Activated naive CD8-positive, alpha-beta T cell treated with anti-CD3 and anti-CD28 coated beads for 36 hours (primary cell): ENCODE measurements around the gene MTHFS. TPM values are rescaled to one million over a fixed set of nuclear protein-coding genes. Genes with fewer than 3 reads are reported as not detected.
"Not testable (repeated sequence)": the region's sequence is repeated elsewhere in the genome, so short reads cannot be mapped to it uniquely, and the experiment has no call there.

ENCODE experiments used
- DNase-seq: peaks from one replicate; pipeline ENCODE4 v3.0.0; 2021
- H3K27ac Mint-ChIP-seq: one replicate; pipeline ENCODE4 v1.8.0; 2022; ENCODE audit warnings: mild to moderate bottlenecking, moderate library complexity, mixed read lengths
- H3K27me3 Mint-ChIP-seq: one replicate; pipeline ENCODE4 v1.8.0; 2022; ENCODE audit warnings: mild to moderate bottlenecking, mixed read lengths
- H3K36me3 Mint-ChIP-seq: one replicate; pipeline ENCODE4 v1.8.0; 2021; ENCODE audit warnings: mild to moderate bottlenecking, mixed read lengths
- H3K4me1 Mint-ChIP-seq: one replicate; pipeline ENCODE4 v1.8.0; 2021; ENCODE audit warnings: mixed read lengths
- H3K4me3 Mint-ChIP-seq: one replicate; pipeline ENCODE4 v1.8.0; 2022; ENCODE audit warnings: mild to moderate bottlenecking, moderate library complexity, mixed read lengths
- H3K9me3 Mint-ChIP-seq: one replicate; pipeline ENCODE4 v1.8.0; 2022; ENCODE audit warnings: mixed read lengths
- total RNA-seq, 2 experiments: library from RNA; stranded (reverse); gene quantifications; one replicate each; pipeline ENCODE4 v1.2.3, GENCODE V29; 2021

MTHFS gene
- total RNA-seq, 2 experiments from 2014 or later, result 33.3 to 33.7 TPM

DNA sequence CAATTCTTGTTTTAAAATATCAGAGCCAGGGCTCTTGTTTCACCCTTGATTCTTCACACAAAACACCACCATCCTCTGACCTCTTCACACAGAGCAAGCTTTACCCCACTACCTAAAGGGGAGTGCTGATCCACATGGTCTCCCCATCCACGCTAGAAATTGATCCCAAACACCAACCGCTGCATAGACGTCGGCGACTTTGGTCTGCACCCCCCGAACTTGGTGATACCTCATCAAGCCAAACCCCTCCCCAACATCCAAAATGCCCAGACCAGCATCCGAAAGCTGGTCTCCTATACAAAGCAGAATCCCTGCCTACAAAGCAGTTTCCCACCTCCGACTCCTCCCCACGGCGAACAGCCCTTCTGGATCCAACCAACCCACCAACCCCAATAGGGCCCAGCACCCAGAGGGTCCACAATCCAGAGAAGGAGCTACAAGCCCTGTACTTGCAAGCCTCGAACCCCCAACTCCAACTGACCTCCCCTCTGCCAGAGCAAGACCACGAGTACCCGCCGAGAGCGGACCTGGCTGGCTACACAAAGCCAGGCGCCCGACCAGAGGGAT, 25.8 kb upstream of the MTHFS start:
- no peak for DNase-seq
- peak overlapping the region; percentile 95 for H3K27ac Mint-ChIP-seq
- peaks cover 60% of the 10 kb centered on the region for H3K36me3 Mint-ChIP-seq
- H3K4me1 Mint-ChIP-seq, result peaks cover 20% of the 10 kb centered on the region
- H3K4me3 Mint-ChIP-seq, result peak overlapping the region; percentile 88
- peaks cover 27% of the 10 kb centered on the region for H3K9me3 Mint-ChIP-seq
- H3K27me3 Mint-ChIP-seq, result no peaks in the 10 kb centered on the region

DNA sequence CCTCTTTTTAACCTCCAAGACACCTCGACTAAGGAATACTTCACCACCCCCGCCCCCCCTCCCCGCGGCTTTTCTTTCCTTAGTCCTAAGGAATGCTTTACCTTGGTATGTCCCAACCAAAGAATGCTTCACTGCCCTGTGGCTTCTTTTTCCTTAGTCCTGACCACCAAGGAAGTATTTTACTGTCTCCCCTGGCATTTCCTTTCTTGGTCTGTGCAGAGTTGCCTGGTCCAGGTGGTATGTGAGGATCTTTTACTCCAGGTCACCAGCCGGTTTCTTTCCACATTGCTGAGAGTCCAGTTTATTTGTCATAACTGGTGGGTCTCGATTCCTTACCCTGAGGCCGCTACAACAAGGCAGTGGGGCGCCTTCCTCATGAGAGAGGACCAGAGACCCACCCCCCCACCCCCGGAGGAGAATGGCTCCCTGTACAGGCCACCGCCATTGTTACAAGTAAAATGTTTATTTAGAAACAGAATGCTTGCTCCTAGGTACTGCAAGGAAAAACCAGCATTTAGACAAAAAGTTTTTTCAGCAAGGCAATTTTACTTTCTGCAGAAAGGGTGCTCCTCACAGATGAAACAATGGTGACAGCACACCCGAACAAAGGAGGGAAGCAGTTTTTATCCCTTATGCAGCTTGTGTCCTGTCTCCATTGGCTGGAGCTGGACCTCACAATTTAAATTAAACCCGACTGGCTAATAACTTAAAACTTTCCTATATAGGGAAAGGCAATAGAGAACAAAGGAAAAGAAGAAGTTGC, 23.1 kb upstream of the MTHFS start:
- Mint-ChIP-seq H3K9me3 (peaks cover 49% of the 10 kb centered on the region), H3K27me3 (no peaks in the 10 kb centered on the region), H3K27ac (no peak overlapping the region), H3K36me3 (peaks cover 79% of the 10 kb centered on the region), H3K4me1 (peaks cover 20% of the 10 kb centered on the region), H3K4me3 (no peak overlapping the region)
- no peak for DNase-seq

DNA sequence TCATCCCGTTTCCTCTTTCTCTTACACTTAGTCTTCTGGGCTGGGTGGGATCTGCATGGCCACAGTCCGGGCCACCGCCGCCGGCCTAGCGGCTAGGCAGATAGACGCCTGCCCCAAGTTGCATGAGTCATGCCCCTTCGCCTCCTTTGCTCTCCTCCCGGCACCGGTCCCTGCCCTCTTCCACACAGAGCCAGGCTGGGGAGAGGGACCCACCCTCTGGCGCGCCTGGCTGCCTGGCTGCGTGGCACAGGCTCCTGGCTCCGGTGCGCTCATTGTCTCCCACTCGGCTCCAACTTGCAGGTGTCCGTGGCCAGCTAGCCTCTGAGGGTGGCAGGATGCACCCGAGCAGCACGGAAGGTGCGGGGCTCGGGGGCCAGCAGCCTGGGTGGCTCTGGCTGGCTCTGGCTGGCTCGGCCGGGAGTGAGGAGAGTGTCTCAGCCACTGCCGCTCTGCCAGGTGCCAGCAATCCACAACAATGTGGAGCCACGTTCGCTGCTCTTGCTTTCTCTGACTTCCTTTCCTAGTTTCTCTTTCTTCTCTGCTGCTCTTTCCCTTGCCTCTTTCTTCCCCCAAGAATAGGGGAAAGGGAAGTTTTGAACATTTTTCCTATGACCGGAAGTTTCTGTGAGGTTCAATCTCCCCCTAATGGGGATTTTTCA, 22.4 kb upstream of the MTHFS start:
- peaks cover 55% of the 10 kb centered on the region for H3K9me3 Mint-ChIP-seq
- H3K4me1 Mint-ChIP-seq, result peaks cover 19% of the 10 kb centered on the region
- no peak overlapping the region for H3K4me3 Mint-ChIP-seq
- no peaks in the 10 kb centered on the region for H3K27me3 Mint-ChIP-seq
- DNase-seq, result no peak
- H3K36me3 Mint-ChIP-seq, result peaks cover 86% of the 10 kb centered on the region
- no peak overlapping the region for H3K27ac Mint-ChIP-seq

DNA sequence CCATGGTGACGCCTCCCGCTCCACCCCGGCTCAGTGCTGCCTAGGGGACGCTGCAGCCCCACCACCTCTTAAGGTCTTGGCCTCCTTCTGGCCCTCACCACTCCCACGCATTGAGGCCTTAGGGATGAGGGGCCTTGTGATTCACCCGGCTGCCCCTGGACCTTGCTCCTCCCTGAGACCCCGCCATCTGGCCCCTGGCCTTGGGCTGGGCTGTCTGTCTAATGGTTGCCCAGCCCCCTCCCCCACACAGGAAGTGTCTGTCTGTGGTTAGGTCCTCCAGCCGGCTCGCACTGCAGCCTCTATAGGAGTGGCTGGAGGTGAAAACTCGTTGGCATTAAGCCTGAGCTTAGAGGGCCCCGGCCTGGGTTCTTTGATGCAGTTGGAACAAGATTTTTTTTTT, 21.5 kb upstream of the MTHFS start:
- no peak overlapping the region for H3K4me3 Mint-ChIP-seq
- DNase-seq, result no peak
- H3K27me3 Mint-ChIP-seq, result no peaks in the 10 kb centered on the region
- H3K4me1 Mint-ChIP-seq, result peaks cover 16% of the 10 kb centered on the region
- H3K27ac Mint-ChIP-seq, result no peak overlapping the region
- peaks cover 90% of the 10 kb centered on the region for H3K36me3 Mint-ChIP-seq
- peaks cover 61% of the 10 kb centered on the region for H3K9me3 Mint-ChIP-seq

DNA sequence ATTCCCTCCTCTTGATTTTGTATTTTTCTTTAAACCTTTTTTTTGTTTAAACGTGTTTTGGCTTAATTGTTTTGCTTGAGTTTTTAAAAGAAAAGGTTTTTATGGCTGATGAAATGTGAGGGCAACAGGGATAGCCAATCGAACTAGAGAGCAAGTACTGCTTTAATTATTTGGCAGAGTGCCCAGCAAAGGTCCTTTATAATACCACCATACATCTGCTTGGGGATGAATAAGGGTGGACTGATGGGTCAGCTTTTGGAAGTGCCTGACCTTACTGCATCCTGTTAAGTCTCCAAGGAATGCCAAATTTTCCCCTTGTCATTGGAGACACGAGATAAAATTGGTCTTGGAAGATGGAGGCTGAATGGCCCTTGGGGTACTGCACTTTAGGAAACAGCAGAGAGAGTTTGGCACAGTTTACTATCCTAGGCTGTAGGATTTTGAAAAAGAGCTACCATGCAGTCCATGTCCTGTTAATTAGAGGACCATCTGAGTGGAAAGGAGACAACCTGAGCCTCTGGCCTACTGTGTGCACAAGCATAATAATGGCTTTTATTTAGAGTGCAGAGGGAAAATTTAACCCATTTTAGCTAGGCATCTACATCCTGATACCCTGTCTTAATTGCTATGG, 19.8 kb upstream of the MTHFS start:
- peaks cover 10% of the 10 kb centered on the region for H3K4me1 Mint-ChIP-seq
- peaks cover 88% of the 10 kb centered on the region for H3K36me3 Mint-ChIP-seq
- no peak for DNase-seq
- H3K27ac Mint-ChIP-seq, result no peak overlapping the region
- H3K4me3 Mint-ChIP-seq, result no peak overlapping the region
- peaks cover 57% of the 10 kb centered on the region for H3K9me3 Mint-ChIP-seq
- H3K27me3 Mint-ChIP-seq, result no peaks in the 10 kb centered on the region

DNA sequence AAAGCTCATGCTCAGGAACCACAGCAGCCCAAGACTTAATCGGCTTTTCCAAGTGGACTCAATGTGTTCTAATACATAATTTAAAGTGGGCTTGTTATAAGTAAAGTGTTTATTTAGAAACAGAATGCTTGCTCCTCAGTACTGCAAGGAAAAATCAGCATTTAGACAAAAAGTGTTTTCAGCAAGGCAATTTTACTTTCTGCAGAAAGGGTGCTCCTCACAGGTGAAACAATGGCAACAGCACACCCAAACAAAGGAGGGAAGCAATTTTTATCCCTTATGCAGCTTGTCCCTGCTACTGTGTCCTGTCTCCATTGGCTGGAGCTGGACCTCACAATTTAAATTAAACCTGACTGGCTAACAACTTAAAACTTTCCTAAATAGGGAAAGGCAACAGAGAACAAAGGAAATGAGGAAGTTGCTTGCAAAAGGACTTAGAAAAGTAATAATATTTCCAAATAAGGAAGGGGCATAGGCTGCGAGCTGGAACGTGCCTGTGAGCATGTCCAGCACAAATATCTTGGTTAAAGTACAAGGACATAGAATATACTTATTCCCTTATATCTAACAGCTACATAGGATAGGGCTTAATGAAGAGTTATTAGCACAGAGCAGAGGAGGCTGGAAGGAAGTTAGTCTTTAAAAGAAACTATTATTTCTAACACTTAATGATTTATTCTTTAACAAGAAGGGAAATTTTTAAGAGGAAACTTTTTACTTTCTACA, 19.1 kb upstream of the MTHFS start:
- not testable (repeated sequence) for DNase-seq

DNA sequence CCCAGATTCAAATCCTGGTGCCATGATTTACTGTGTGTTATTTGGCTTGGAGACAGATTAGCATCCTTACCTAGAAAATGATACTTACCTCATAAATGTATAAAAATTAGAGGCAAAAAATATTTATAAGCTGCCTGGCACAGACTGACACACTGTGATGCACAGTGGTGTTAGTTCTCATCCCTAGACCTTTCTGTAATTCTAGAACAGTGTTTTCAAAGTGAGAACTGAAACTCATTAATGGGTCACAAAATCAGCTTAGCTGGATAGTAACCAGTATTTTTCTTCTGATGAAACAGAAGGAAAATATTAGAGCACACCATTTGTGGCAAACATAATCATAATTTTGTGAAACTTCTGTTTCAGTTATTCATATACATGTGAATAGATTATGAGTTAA, 17.9 kb upstream of the MTHFS start:
- H3K27ac Mint-ChIP-seq, result no peak overlapping the region
- H3K9me3 Mint-ChIP-seq, result peaks cover 57% of the 10 kb centered on the region

More for the DNA sequence above, 19.1 kb upstream of the MTHFS start:
- not testable (repeated sequence) for H3K27me3 Mint-ChIP-seq, H3K4me1 Mint-ChIP-seq, H3K27ac Mint-ChIP-seq, H3K4me3 Mint-ChIP-seq
- H3K36me3 Mint-ChIP-seq, result peaks cover 85% of the 10 kb centered on the region
- peaks cover 53% of the 10 kb centered on the region for H3K9me3 Mint-ChIP-seq

DNA sequence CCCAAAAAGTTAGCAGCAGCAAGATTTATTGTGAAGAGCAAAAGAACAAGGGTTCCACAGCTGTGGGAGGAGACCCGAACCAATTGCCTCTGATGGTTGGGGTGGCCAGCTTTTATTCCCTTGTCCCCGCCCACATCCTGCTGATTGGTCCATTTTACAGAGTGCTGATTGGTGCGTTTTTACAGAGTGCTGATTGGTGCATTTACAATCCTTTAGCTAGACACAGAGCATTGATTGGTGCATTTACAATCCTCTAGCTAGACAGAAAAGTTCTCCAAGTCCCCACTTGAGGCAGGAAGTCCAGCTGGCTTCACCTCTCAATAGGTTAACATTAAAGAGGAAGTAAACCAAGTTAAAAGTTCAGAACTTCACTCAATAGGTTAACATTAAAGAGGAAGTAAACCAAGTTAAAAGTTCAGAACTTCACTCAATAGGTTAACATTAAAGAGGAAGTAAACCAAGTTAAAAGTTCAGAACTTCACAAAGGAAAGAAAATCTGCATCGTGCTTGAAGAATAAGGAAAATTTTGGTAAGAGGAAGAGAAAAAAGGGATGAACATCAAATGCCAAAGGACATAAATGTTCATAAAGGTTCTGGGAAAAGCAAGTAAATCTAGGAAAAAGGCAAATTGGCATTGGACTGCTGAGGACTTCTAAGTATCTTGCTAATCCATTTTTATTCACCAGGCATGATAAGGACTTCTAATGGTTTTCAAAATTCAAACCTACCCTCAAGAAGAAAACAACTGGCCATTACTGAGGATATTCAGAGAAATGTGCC, 12.9 kb upstream of the MTHFS start:
- not testable (repeated sequence) for H3K27me3 Mint-ChIP-seq, H3K4me3 Mint-ChIP-seq, DNase-seq, H3K4me1 Mint-ChIP-seq, H3K27ac Mint-ChIP-seq
- Mint-ChIP-seq H3K9me3 (peaks cover 27% of the 10 kb centered on the region), H3K36me3 (peaks cover 62% of the 10 kb centered on the region)

More for the DNA sequence above, 17.9 kb upstream of the MTHFS start:
- Mint-ChIP-seq H3K27me3 (no peaks in the 10 kb centered on the region), H3K4me1 (peaks cover 8% of the 10 kb centered on the region), H3K4me3 (no peak overlapping the region), H3K36me3 (peaks cover 82% of the 10 kb centered on the region)
- no peak for DNase-seq

DNA sequence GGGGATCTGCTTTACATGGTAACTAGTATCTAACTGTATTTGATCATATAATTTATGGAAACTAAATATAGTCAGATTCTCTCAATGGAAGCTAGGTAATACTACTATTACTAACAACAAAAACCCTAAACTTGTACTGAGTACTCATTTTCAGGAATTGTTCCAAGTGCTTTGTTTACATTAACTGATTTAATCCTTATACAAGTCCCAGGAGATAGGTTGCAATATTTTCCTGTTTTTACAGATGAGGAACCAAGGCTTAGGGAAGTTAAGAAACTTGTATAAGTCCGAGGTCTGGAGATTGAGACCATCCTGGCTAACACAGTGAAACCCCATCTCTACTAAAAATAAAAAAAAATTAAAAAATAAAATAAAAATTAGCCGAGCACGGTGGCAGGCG, 7.5 kb upstream of the MTHFS start:
- Mint-ChIP-seq H3K4me3 (no peak overlapping the region), H3K36me3 (peaks cover 32% of the 10 kb centered on the region)

DNA sequence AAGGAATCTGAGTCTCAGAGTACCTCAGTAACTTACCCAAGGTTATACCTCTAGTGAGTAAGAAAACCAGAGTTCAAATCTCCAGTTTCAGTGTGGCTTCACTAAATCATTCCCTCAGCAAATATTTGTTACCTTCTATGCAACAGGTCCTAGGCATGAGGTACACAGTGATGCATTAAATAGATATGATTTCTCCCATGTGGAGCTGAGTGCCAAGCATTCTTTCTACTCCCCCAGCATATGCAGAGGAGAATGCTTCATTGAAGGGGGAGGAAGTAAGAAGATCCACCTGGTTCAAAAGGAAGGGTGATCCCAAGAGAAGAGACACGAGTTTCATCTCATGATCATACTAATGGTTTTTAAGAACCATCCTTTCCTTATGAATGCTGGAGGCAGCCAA, 6.8 kb upstream of the MTHFS start:
- Mint-ChIP-seq H3K4me1 (peaks cover 20% of the 10 kb centered on the region), H3K36me3 (peaks cover 30% of the 10 kb centered on the region), H3K27ac (no peak overlapping the region), H3K9me3 (no peaks in the 10 kb centered on the region), H3K27me3 (no peaks in the 10 kb centered on the region), H3K4me3 (no peak overlapping the region)
- DNase-seq, result no peak

More for the DNA sequence above, 7.5 kb upstream of the MTHFS start:
- no peak for DNase-seq
- Mint-ChIP-seq H3K27ac (no peak overlapping the region), H3K9me3 (no peaks in the 10 kb centered on the region), H3K27me3 (no peaks in the 10 kb centered on the region), H3K4me1 (peaks cover 18% of the 10 kb centered on the region)

DNA sequence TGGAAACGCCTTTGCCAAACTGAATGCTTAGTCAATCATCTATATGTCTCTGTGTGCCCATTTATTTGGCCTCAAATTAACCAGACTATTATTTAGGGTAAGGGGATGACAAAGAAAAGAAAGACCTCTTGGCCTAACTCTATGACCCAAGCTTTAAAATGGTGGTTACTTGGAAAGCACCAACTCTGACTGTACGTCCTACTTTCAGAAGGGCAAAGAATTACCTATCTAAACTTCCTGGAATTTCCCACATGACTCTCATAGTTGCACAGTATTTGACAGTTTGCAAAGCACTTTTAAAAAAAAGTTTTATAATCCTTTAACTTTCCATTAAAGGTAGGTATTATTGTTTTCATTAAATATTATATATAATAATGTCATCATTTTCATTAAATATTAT, 6.3 kb upstream of the MTHFS start:
- H3K27me3 Mint-ChIP-seq, result no peaks in the 10 kb centered on the region
- no peaks in the 10 kb centered on the region for H3K9me3 Mint-ChIP-seq
- H3K27ac Mint-ChIP-seq, result no peak overlapping the region
- H3K36me3 Mint-ChIP-seq, result peaks cover 30% of the 10 kb centered on the region
- peaks cover 24% of the 10 kb centered on the region for H3K4me1 Mint-ChIP-seq
- no peak for DNase-seq
- H3K4me3 Mint-ChIP-seq, result no peak overlapping the region

DNA sequence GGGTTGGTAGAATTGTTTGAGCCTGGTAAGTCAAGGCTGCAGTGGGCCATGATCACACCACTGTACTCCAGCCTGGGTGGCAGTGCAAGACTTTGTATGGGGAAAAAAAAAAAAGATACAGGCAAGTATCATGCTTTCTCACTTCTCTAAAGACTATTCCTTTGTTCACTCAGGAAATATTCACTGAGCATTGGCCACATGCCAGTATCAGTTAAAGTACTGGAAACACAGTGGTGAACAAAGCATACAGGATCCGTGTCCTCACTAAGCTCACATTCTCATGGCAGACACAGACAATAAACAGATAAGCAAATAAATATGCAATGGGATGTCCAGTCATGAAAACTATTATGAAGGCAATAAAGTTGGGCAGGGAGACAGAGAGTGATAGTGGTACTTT, 5.1 kb upstream of the MTHFS start:
- peaks cover 27% of the 10 kb centered on the region for H3K4me1 Mint-ChIP-seq
- no peak overlapping the region for H3K4me3 Mint-ChIP-seq
- no peaks in the 10 kb centered on the region for H3K27me3 Mint-ChIP-seq
- no peak for DNase-seq
- no peak overlapping the region for H3K27ac Mint-ChIP-seq
- peaks cover 26% of the 10 kb centered on the region for H3K36me3 Mint-ChIP-seq
- no peaks in the 10 kb centered on the region for H3K9me3 Mint-ChIP-seq

DNA sequence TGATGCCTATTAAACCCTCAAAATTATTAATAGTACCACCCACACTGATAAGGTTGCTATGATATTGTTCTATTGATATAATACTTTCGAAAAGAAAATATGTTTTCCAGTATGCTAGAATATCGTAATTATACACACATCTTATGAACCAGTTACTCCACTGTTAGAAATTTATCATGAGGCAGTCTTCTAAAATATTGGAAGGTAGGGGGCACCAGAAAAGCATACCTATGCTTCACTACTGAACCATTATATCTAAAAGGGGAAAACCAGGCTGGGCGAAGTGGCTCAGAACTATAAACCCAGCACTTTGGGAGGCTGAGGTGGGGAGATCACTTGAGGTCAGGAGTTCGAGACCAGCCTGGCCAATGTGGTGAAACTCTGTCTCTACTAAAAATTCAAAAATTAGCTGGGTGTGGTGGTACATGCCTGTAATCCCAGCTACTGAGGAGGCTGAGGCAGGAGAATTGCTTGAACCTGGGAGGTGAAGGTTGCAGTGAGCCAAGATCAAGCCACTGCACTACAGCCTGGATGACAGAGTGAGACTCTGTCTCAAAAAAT, 4.1 kb upstream of the MTHFS start:
- H3K9me3 Mint-ChIP-seq, H3K27ac Mint-ChIP-seq, H3K4me3 Mint-ChIP-seq, H3K27me3 Mint-ChIP-seq, DNase-seq: not testable (repeated sequence)
- H3K4me1 Mint-ChIP-seq, result peaks cover 30% of the 10 kb centered on the region
- H3K36me3 Mint-ChIP-seq, result peaks cover 25% of the 10 kb centered on the region

DNA sequence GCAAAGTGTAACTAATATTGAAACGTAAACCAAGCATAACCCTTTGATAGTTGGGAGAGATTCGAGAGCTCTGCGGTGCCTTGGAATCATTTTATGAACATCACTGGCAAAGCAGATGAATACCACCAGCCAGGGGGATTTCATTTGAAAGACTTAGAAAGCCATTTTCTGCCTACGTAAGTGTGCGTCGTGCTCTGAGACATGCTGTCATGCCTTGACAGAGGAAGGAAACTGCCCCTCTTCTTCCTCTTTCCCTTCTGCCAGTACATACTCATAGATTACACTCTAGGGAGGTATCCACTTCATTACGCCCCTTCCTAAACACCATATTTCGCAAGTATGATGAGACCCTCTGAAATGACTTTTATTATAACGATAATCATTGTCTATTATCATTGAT, 3.3 kb upstream of the MTHFS start:
- no peaks in the 10 kb centered on the region for H3K27me3 Mint-ChIP-seq
- H3K27ac Mint-ChIP-seq, result no peak overlapping the region
- H3K4me1 Mint-ChIP-seq, result peaks cover 38% of the 10 kb centered on the region
- H3K9me3 Mint-ChIP-seq, result peaks cover 4% of the 10 kb centered on the region
- DNase-seq, result no peak
- H3K36me3 Mint-ChIP-seq, result peaks cover 24% of the 10 kb centered on the region
- no peak overlapping the region for H3K4me3 Mint-ChIP-seq
